PFSK-1 (cell line): ENCODE data around the gene TEX11. TPM values are rescaled to one million over a fixed set of nuclear protein-coding genes. Genes with fewer than 3 reads are reported as not detected.

Experiments
- FOXP2 ChIP-seq: optimal IDR thresholded peaks from 2 replicates; pipeline ENCODE3; 2011; ENCODE audit warnings: borderline replicate concordance, control low read depth, inconsistent platforms; ENCODE audit not compliant: insufficient read depth; ENCODE audit errors: extremely low read length, extremely low read depth
- POLR2AphosphoS5 ChIP-seq: IDR thresholded peaks from 2 replicates; pipeline ENCODE4 v1.6.1; 2012; ENCODE audit warnings: low read depth, mild to moderate bottlenecking, control low read depth, low read length, moderate library complexity
- REST ChIP-seq, 2 experiments: IDR thresholded peaks; 2 replicates each; pipeline versions ENCODE4 v1.6.1 to v1.8.0; 2011 to 2012; ENCODE audit warnings: low read depth in 2 of 2, low read length in 2 of 2, control low read depth in 1 of 2, inconsistent platforms in 1 of 2, mild to moderate bottlenecking in 1 of 2, moderate library complexity in 1 of 2; ENCODE audit not compliant: insufficient read depth in 1 of 2
- SIN3A ChIP-seq: IDR thresholded peaks from 2 replicates; pipeline ENCODE4 v1.6.1; 2012; ENCODE audit warnings: mild to moderate bottlenecking, low read length, moderate library complexity, borderline replicate concordance; ENCODE audit not compliant: insufficient read depth
- TAF1 ChIP-seq: IDR thresholded peaks from 2 replicates; pipeline ENCODE4 v1.6.1; 2012; ENCODE audit warnings: low read length, control low read depth, borderline replicate concordance; ENCODE audit not compliant: insufficient read depth
- polyA plus RNA-seq: library from polyadenylated mRNA; unstranded; fragments of >200 nt; gene quantifications from one replicate; pipeline ENCODE4 v1.2.1, GENCODE V29; 2012; ENCODE audit warnings: low read depth, missing spikeins; ENCODE audit not compliant: insufficient read length

The TEX11 gene
- not detected for polyA plus RNA-seq

GRCh38 chrX:70908541-70908940 is at the start of gene TEX11:
Gene TEX11 (minus strand): TSS chrX:70908711. CDS start chrX:70907789, 922 bp downstream.
- TF ChIP-seq REST (IDR thresholded peaks at IDR 0.05; ENCODE audit: insufficient read depth in 1 of 2, low read depth in 2 of 2, low read length in 2 of 2): no peak

- TF ChIP-seq REST (IDR thresholded peaks at IDR 0.05; ENCODE audit: insufficient read depth in 1 of 2, low read depth in 2 of 2, low read length in 2 of 2) (no peak), TAF1 (no peak), SIN3A (no peak), FOXP2 (no peak), POLR2AphosphoS5 (no peak)
These were observed 46.4 kb upstream of the TEX11 start for GRCh38 chrX:70954871-70955270.

- TF ChIP-seq POLR2AphosphoS5 (no peak), FOXP2 (no peak), SIN3A (no peak), TAF1 (no peak), REST (IDR thresholded peaks at IDR 0.05; ENCODE audit: insufficient read depth in 1 of 2, low read depth in 2 of 2, low read length in 2 of 2) (no peak)
These were observed 15.9 kb upstream of the TEX11 start for GRCh38 chrX:70924294-70924911.

GRCh38 chrX:70922774-70923473 is 14.4 kb upstream of the TEX11 start:
- no peak for TF ChIP-seq TAF1
- TF ChIP-seq REST (IDR thresholded peaks at IDR 0.05; ENCODE audit: insufficient read depth in 1 of 2, low read depth in 2 of 2, low read length in 2 of 2): no peak

GRCh38 chrX:70921709-70922352 is 13.3 kb upstream of the TEX11 start:
- TF ChIP-seq TAF1: no peak
- no peak for TF ChIP-seq FOXP2
- no peak for TF ChIP-seq REST (IDR thresholded peaks at IDR 0.05; ENCODE audit: insufficient read depth in 1 of 2, low read depth in 2 of 2, low read length in 2 of 2)
- TF ChIP-seq POLR2AphosphoS5: no peak
- TF ChIP-seq SIN3A: no peak
